Activated naive CD4-positive, alpha-beta T cell (primary cell): ENCODE measurements around the gene TRRAP.
A peak's percentile ranks its signal among the peaks of the same experiment; 100 is the strongest.
"Not testable (repeated sequence)": the region's sequence is repeated elsewhere in the genome, so short reads cannot be mapped to it uniquely, and the experiment has no call there.

Experiments
- DNase-seq, 4 experiments: peaks; one replicate each; lab custom pipeline; 2025; lab: John Stamatoyannopoulos, UW

Gene TRRAP

DNA sequence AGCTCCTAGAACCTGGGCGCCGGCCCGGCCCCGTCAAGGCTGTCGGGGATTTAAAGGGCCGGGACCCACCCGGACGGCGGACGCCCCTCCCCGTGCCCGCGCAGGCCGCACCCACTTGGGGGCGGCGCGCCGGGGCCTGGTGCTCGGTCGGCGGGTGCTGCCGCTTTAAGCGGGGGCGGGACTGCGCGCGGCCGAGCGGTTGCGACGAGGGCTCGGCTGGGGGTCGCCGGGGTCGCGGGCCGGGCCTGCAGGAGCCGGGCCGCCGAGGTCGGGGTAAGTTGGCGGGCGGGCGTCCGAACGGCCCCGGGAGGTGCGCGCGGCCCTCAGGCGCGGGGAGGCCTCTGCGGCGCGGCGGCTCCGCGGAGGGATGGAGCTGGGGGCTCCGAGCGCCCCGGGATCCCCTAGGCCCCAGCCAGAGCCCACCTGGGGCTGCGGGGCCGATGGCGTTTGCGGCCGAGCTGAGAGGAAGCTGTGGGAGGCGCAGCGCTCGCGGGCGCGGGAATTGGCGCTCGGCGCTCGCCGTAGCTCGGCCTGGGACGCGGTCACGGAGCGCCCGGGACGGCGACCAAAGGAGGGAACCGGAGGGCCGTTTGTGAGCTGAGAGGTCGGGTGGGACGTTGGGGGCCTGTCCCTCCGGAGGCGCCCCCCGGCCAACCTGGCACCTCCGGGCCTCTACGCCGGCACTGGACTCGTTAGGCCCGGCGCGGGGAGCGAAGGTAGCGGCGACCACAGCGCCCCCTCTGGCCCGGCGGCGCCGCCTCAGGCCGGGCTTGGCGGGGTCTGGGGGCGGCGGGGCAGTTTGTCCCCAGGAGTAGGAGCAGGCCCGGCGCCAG, at the start of gene TRRAP:
Gene TRRAP (plus strand): TSS at position 168 of the 833 bp plus-strand sequence. CDS start 2,619 bp downstream, outside the sequence.
- DNase-seq: peak; percentile 55 to 80 (median 67)

DNA sequence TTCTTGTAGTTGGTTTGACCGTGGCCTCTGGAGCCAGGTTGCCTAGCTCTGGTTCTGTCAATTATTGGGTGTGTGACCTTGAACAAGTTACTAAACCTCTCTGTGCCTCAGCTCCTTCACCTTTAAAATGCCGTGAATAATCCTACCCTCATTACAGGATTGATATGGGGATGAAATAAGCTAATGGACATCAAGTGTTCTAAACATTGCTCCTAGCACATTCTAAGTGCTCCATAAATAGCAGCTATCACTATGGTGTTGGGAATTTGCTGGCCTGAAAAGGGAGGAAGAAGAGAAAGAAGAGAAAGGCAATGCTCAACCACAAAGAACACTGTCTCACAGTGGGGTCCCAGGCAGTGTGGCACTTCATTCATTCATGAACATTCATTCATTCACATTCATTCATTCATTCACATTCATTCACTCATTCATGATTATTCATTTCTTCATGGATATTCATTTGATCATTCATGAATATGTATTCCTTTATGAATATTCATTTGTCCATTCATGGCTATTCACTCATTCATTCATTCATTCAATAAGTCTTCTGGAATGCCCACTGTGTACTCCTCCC, 47.3 kb upstream of the TRRAP start:
- DNase-seq: no peak

DNA sequence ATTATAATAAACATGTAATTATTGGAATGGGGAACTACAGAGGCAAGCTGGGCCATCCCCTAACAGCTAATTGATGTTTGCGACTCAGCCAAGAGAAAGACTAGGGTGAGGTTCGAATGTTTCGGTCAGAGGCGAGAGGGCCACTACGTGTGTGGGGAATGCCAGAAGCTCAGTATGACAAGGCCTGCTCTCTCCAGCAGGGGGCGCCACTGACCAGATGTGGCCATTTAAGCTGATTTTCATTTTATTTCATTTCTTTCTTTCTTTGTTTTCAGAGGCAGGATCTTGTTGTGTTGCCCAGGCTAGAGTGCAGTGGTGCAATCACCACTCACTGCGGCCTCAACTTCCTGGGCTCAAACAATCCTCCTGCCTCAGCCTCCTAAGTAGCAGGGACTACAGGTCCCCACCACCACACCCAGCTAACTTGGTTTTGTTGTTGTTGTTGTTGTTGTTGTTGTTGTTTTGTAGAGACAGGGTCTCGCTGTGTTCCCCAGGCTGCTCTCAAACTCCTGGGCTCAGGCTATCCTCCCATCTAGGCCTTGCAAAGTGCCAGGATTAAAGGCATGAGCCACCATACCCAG, 46.6 kb upstream of the TRRAP start:
- DNase-seq: peak in 3 of 4 experiments; percentile 7 to 9 (median 8)

DNA sequence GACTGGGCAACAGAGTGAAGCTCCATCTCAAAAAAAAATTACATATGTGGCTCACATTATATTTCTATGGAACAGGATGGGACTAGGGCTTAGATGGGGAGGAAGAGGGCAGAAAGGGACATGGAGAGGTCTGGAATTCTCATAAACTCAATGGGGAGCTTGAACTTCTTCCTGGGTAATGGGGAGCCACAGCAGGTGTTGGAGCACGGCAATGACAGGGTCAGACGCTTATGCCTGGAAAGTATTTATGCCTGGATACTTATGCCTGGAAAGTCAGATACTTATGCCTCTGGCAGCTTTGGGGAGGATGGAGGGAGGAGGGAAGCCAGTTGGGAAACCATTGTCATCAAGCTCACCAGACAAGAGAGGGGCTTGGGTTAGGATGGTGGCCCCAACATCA, 45.3 kb upstream of the TRRAP start:
- DNase-seq: no peak

DNA sequence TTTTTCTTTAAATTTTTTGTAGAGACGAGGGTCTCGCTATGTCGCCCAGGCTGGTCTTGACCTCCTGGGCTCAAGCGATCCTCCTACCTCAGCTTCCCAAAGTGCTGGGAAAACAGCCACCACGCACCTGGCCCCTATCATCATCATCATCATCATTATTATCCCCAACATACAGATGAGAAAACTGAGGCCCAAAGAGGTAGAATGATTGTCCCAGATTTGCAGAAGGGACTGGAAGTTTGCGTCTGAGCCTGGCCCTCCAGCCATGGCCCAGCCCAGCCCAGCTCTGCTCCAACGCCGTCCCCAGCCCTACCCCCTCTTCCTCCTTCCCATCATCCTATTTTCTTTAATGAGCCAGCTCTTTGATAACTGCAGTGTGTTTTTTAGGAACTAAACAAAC, 43.4 kb upstream of the TRRAP start:
- DNase-seq: no peak

DNA sequence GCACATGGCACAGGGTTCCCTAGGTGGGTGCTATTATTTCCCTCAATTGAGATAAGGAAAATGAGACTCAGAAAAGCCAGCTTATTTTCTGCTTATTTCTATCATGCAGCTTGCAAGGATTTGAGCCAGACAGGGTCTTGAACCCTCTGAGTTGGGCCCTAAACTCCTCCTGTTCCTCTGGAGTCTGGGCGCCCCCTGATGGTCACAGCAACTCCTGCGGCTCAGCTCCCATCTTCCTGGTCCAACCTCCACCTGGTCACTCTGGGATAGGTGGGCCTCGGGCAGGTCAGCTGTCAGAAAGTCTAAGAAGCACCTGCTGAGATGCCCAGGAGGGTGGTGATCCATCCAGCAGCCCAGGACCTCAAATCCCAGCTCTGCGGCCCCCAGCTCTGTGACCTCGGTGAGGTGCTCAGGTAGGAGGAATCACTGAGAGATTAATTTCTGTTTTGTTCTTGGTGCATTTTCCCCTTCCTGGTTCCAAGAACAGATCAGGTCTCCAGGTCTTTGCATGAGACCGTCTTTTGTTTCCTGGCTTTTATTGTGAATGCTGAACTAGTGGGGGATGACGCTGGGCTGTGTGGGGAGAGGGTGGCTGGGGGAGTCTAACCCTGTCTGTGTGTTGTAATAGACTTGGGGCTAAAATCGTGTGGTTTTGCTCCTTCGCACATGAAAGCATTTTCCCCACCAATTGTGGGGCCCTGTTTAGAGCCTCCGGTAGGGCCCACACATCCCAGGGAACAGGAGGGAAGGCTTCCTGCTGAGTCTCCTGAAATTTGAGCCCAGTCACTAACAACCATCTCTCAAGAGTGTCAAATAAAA, 41.3 kb upstream of the TRRAP start:
- DNase-seq: no peak

DNA sequence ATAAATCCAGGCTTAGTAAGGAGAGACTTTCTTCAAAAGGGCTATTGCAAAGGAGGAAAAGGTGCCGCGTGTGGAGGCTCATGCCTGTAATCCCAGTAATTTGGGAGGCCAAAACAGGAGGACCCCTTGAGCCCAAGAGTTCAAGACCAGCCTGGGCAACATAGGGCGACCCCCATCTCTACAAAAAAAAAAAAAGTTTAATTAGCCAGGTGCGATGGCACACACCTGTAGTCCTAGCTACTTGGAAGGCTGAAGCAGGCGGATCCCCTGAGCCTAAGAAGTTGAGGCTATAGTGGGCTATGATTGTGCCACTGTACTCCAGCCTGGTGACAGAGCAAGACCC, 40.7 kb upstream of the TRRAP start:
- DNase-seq: no peak

DNA sequence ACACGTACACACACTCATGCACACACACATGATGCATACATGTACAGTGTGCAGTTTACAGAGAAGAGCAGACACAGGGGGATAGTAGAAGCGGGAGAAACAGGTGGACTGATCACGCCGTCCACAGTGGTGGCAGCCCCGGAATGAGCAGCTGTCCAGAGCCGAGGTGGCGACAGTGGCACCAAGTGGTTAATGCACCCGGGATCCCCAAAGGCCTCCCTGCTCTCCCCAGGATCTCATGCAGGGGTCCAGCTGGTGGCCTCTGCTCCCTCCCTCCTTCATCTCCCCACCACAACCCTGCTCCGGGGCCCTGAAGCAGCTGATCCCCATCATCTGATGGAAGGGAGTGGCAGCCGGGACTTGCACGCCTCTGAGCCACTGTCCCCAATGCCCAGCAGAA, 38.2 kb upstream of the TRRAP start:
- no peak for DNase-seq

DNA sequence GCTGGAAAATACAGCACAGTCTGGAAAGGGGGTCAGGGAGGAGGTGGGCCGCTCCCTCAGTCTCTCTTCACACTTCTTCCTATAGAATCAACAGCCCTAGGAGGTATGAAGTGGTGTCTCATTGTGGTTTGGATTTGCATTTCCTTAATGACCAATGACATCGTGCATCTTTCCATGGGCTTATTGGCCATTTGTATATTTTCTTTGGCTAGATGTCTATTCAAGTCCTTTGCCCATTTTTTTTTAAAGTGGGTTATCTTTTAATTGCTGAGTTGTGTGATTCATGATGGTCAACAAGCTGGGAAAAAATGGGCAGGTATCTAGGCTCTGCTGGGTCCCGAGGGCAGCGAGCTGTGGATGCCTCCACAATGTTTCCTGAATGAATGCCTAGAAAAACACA, 37.6 kb upstream of the TRRAP start:
- no peak for DNase-seq

DNA sequence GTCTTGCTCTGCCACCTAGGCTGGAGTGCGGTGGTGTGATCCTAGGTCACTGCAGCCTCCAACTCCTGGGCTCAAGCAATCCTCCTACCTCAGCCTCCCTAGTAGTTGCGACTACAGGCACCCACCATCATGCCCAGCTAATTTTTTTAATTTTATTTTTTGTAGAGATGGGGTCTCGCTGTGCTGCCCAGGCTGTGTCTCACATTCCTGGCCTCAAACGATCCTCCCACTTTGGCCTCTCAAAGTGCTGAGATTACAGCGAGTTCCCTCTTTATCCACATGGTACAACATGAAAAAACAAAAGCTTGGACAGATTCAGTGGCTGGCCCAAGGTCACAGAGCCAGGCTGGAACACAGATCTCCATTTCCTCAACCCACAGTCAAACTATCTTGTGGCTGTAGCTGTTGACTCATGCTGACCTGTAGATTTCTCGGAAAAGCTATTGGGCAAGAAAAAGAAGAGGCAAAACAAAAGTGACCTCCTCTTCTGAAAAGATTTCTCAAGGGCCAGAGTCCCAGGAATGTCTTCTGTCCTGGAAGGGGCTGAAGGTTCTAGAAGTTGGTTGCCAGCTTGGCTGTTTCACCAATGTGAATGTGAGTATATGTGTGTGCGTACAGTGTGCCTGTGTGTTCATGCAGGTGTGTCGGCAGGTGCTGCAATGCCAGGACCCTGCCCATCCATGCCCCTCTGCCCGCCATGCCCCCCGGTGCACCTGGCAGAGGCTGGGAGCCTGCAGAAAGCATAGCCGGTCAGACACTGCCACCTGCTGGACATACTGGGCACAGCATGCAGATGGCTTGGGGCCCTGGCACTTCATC, 36.9 kb upstream of the TRRAP start:
- peak; percentile 50 to 66 (median 66) for DNase-seq

DNA sequence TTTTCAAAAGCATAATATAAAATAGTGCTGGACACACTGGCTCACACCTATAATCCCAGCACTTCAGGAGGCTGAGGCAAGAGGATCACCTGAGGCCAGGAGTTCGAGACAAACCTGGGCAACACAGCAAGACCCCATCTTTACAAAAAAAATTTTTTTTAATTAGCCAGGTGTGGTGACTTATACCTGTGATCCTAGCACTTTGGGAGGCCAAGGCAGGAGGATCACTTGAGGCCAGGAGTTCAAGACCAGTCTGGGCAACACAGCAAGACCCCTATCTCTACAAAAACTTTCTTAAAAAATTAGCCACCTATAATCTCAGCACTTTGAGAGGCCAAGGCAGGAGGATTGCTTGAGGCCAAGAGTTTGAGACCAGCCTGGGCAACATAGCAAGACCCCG, 35.8 kb upstream of the TRRAP start:
- not testable (repeated sequence) for DNase-seq

DNA sequence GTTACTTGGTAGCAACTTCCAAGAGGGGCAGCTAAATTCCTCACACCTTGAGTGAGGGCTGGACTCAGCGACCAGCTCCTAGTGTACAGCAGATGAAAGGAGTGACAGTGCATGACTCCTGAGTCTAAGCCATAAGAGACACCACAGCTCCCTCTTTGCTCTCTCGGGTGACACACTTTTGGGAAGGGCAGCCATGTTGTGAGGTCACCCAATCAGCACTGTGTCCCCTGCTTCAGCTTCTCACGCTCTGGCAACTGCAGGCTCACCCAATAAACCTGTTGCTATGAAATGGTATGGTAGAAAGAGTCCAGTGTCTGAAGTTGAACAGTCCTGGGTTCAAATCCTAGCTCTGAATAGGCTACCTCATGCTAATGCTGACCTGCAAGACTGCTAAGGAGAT, 29.4 kb upstream of the TRRAP start:
- DNase-seq: no peak

DNA sequence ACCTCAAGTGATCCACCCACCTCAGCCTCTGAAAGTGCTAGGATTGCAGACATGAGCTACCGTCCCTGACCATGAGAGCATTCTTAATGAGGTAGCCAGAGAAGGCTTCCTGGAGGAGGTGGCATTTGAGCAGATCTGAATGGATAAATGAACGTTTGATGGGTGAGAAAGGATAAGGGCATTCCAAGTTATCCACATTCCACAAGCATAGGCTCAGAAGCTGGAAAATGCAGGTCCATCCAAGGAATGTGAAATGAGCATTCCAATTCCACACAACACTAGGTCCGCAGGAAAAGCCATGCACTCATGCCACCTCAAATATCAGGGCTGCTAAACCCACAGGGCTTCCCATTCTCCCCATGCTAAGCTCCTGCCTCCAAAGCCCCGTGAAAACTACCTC, 25.5 kb upstream of the TRRAP start:
- no peak for DNase-seq

DNA sequence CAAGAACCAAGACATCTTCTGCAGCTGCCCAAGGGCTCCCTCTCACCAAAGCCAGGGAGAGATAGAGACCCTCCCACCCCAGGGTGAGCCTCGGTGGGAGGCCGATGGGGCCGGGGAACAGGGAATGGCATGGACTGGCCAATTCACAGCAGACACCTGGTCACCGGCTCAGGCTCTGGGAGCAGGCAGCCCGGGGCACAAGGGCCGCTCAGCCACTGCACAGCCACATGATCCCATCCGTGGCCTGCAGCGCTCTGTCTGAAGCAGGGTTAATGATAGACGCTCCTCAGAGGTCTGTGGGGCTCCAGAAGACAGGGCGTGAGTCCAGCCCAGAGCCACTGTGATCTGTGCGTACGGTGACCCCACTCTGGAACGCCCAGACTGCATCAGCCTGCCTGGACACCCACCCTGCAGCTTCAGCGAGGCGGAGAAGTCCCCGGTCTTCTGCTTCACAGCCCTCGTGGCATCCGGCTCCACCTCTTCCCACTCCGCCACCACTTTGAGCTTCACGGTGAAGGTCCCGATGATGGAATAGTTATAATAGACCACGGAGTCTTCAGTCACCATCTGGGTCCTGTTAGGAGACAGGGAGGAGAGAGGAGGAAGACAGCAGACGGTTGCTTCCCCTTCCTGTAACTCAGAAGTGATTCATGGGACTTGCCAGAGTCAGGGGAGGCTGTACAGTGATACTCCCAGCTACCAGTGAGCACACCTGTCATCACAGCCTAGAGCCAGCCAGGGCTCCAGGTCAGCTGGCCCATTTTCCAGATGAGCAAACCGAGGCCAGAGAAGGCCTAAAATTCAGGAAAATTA, 22.5 kb upstream of the TRRAP start:
- no peak for DNase-seq

DNA sequence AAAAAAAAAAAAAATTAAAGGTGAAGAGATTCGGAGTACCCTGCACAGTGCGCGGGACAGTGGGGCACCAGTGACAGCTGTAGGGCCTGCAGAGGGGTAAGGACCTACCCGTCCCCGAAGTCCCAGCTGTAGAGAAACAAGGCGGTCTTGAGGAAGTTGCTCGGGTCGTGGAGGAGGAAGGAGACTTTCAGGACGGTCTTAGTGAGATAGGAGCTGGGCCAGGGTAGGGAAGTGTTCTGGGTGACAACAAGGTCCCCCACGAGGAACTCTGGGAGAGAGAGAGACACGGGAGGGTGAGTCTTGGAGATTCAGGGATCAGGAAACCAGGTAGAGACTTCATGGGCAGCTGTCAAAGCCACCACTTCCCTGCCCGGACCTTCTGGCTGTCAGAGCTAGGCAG, 18.3 kb upstream of the TRRAP start:
- DNase-seq: no peak

DNA sequence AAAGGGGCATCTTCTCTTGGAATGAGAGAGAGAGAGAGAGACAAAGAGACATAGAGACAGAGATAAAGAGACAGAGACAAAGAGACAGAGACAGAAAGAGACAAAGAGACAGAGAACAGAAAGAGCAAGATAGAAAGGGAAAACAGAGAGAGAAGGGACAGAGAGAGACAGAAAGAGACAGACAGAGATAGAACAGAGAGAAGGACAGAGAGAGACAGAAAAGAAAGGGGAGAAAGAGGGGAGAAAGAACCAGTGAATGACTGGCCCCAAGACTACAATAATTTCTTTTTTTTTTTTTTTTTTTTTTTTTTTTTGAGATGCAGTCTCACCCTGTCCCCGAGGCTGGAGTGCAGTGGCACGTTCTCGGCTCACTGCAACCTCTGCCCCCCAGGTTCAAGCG, 16.1 kb upstream of the TRRAP start:
- DNase-seq: no peak

DNA sequence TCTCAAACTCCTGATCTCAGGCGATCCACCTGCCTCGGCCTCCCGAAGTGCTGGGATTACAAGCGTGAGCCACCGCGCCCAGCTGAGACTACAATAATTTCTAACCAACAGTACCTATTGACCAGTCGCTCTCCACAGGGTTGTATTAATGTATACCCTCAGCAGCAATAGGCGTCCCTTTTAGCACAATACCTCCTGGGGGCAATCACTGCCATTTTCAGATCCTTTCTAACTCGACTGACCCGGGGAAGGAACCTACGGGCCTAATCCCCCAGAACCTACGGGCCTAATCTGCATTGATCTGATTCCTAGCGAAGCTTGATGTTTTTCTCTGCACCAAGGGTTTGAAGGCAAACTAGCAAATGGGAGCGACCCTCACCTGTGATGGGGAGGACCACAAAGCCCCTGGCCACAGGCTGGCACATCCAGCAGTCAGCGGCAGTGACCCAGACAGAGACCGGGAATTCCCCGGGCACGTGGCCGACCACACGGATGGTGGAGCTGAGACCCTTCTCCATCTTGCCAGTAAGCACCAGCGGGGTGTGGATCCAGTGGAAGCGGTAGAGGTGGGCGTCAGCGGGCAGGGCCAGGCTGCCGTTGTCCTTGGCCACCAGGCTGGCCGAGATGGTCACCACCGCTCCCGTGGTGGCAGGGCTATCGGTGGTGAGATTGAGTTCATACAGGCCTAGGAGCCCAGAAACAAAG, 15.5 kb upstream of the TRRAP start:
- DNase-seq: no peak

DNA sequence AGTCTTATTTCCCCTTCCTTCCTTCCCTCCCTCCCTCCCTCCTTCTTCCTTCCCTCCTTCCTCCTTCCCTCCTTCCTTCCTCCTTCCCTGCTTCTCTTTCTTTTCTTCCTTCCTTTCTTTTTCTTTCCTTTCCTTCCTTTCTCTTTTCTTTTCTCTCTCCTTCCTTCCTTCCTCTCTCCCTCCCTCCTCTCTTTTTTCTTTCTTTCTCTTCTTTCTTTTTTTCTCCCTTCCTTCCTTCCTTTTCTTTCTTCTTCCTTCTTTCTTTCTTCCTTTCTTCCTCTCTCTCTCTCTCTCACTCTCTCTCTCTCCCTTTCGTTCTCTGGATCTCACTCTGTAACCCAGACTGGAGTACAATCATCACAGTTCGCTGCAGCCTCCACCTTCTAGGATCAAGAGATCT, 14.7 kb upstream of the TRRAP start:
- DNase-seq: no peak

DNA sequence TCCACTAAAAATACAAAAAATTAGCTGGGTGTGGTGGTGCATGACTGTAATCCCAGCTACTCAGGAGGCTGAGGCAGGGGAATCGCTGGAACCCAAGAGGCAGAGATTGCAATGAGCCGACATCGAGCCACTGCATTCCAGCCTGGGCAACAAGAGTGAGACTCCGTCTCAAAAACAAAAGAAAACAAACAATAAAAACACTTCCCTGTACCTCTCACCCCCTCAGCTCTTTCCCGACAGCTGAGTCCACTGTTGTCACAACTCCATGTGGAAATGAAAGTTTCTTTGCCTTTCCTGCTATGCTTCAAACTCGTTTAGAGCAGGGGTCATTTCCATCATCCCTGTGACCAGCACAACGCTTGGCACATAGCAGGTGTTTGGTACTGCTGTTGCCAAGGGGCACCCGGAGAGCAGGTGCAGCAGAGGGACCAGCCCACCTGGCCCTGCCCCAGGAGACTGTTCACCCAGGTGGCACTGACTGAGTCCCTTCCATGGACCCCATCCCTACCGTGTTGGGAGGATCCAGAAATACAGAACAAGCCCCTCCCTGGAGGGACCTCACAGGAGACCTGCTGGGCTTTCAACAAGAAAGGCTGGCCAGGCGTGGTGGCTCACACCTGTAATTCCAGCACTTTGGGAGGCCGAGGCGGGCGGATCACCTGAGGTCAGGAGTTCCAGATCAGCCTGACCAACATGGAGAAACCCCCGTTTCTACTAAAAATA, 13.4 kb upstream of the TRRAP start:
- DNase-seq: no peak

DNA sequence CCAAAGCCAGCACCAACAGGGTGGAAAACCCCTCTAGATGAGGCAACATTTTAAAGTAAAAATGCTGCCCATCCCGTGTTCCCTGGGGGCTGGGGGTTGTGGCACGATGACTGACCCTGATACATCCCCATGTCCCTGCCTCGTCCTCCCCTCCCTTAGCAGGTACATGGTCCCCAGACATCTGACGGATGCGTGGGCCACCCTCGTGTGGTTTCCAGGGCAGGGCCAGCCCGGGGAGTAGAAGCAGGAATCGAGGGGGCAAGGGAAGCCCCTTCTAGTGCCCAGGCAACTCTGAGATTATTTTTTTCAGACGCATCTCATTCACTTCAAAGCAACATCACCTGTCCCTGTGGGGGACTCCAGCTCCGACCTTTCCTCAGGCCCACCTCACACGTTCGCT, 12.0 kb upstream of the TRRAP start:
- no peak for DNase-seq
